Calu3 (cell line): ENCODE measurements around the gene PLEKHA5. TPM values are rescaled to one million over a fixed set of nuclear protein-coding genes. Genes with fewer than 3 reads are reported as not detected.

ENCODE experiments used
- BruUV-seq: library from RNA; stranded (reverse); fragments of 400-500 nt; replicated peaks from 2 replicates; lab custom pipeline; 2021; lab: Mats Ljungman, UMichigan
- CTCF ChIA-PET: fragments of 300-600 bp; sonication (Branson Sonifier 250); formaldehyde crosslinking; loops from one replicate; lab custom pipeline; 2022; ENCODE audit warnings: antibody characterized with exemption; lab: Charles Lee
- DNase-seq: peaks from one replicate; pipeline ENCODE4 v3.0.0; 2022
- H3K27ac Mint-ChIP-seq: one replicate; pipeline ENCODE4 v1.8.0; 2022; ENCODE audit warnings: mixed read lengths; ENCODE audit not compliant: unreplicated experiment
- H3K27me3 Mint-ChIP-seq: one replicate; pipeline ENCODE4 v1.8.0; 2022; ENCODE audit warnings: mixed read lengths; ENCODE audit not compliant: unreplicated experiment
- H3K36me3 Mint-ChIP-seq: one replicate; pipeline ENCODE4 v1.8.0; 2022; ENCODE audit warnings: mild to moderate bottlenecking, moderate library complexity, mixed read lengths; ENCODE audit not compliant: insufficient read depth, unreplicated experiment
- H3K4me1 Mint-ChIP-seq: one replicate; pipeline ENCODE4 v1.8.0; 2022; ENCODE audit warnings: mild to moderate bottlenecking, low read depth, mixed read lengths; ENCODE audit not compliant: unreplicated experiment
- H3K4me3 Mint-ChIP-seq: one replicate; pipeline ENCODE4 v1.8.0; 2022; ENCODE audit warnings: mild to moderate bottlenecking, low read depth, moderate library complexity, mixed read lengths; ENCODE audit not compliant: unreplicated experiment
- H3K9me3 Mint-ChIP-seq: one replicate; pipeline ENCODE4 v1.8.0; 2022; ENCODE audit warnings: low read depth, mixed read lengths; ENCODE audit not compliant: unreplicated experiment
- CTCF ChIP-seq: fragments of 200-600 bp; IDR thresholded peaks from one replicate; pipeline ENCODE4 v1.8.0; 2022; ENCODE audit warnings: antibody characterized with exemption; ENCODE audit not compliant: unreplicated experiment
- intact Hi-C: fragments of 100-400 bp; cut with micrococcal nuclease; formaldehyde crosslinking; loops from one replicate; pipeline ENCODE4 v1.10.0; 2022; ENCODE audit not compliant: unreplicated experiment
- total RNA-seq: library from RNA; stranded (reverse); gene quantifications from 2 replicates; pipeline ENCODE4 v1.2.3, GENCODE V29; 2022

Gene PLEKHA5
- total RNA-seq, 1 experiment from 2014 or later: 57.9 TPM

- H3K36me3 Mint-ChIP-seq: peaks cover 33% of the 10 kb centered on the region
- BruUV-seq: TSS peak; percentile 27
- CTCF ChIA-PET: no interaction called here
- no peak overlapping the region for H3K4me3 Mint-ChIP-seq
- H3K27ac Mint-ChIP-seq: no peak overlapping the region
- no peaks in the 10 kb centered on the region for H3K9me3 Mint-ChIP-seq
- DNase-seq: no peak
- TF ChIP-seq CTCF: no peak
- intact Hi-C loops: no loop called here
- H3K4me1 Mint-ChIP-seq: no peaks in the 10 kb centered on the region
- no peaks in the 10 kb centered on the region for H3K27me3 Mint-ChIP-seq
Observed at GRCh38 chr12:19375888-19376287, 246.4 kb downstream of the PLEKHA5 start.

GRCh38 chr12:19376691-19377090 lies 247.2 kb downstream of the PLEKHA5 start:
- H3K27ac Mint-ChIP-seq: no peak overlapping the region
- no peak overlapping the region for H3K4me3 Mint-ChIP-seq
- H3K36me3 Mint-ChIP-seq: peaks cover 25% of the 10 kb centered on the region
- BruUV-seq: no TSS peak
- H3K9me3 Mint-ChIP-seq: no peaks in the 10 kb centered on the region
- CTCF ChIA-PET: no interaction called here
- no peak for DNase-seq
- no peak for TF ChIP-seq CTCF
- H3K4me1 Mint-ChIP-seq: no peaks in the 10 kb centered on the region
- intact Hi-C loops: no loop called here
- H3K27me3 Mint-ChIP-seq: no peaks in the 10 kb centered on the region

- intact Hi-C loops: no loop called here
- CTCF ChIA-PET: interaction anchor here (1.0 kb wide), 1 partner anchor 21 kb away, joined by 3 read pairs; no protein-coding TSS in a partner anchor
Observed at GRCh38 chr12:19382111-19382526, 252.6 kb downstream of the PLEKHA5 start.

GRCh38 chr12:19382563-19382962 lies 253.0 kb downstream of the PLEKHA5 start:
- Mint-ChIP-seq H3K27me3 (no peaks in the 10 kb centered on the region), H3K36me3 (no peaks in the 10 kb centered on the region), H3K4me1 (no peaks in the 10 kb centered on the region), H3K9me3 (no peaks in the 10 kb centered on the region), H3K4me3 (no peak overlapping the region), H3K27ac (peak overlapping the region; percentile 56)
- no peak for DNase-seq
- BruUV-seq: TSS peak; percentile 65
- intact Hi-C loops: no loop called here
- CTCF ChIA-PET: interaction anchor here (1.0 kb wide), 1 partner anchor 20 kb away, joined by 3 read pairs; no protein-coding TSS in a partner anchor
- TF ChIP-seq CTCF: no peak

More at GRCh38 chr12:19382111-19382526, 252.6 kb downstream of the PLEKHA5 start:
- no peak overlapping the region for H3K4me3 Mint-ChIP-seq
- no peaks in the 10 kb centered on the region for H3K9me3 Mint-ChIP-seq
- H3K4me1 Mint-ChIP-seq: no peaks in the 10 kb centered on the region
- peak overlapping the region; percentile 56 for H3K27ac Mint-ChIP-seq
- H3K27me3 Mint-ChIP-seq: no peaks in the 10 kb centered on the region
- no TSS peak for BruUV-seq
- no peaks in the 10 kb centered on the region for H3K36me3 Mint-ChIP-seq
- DNase-seq: peak; percentile 65
- TF ChIP-seq CTCF: no peak
